Measurements from ENCODE around the gene LRPAP1.

LRPAP1 gene

DNA sequence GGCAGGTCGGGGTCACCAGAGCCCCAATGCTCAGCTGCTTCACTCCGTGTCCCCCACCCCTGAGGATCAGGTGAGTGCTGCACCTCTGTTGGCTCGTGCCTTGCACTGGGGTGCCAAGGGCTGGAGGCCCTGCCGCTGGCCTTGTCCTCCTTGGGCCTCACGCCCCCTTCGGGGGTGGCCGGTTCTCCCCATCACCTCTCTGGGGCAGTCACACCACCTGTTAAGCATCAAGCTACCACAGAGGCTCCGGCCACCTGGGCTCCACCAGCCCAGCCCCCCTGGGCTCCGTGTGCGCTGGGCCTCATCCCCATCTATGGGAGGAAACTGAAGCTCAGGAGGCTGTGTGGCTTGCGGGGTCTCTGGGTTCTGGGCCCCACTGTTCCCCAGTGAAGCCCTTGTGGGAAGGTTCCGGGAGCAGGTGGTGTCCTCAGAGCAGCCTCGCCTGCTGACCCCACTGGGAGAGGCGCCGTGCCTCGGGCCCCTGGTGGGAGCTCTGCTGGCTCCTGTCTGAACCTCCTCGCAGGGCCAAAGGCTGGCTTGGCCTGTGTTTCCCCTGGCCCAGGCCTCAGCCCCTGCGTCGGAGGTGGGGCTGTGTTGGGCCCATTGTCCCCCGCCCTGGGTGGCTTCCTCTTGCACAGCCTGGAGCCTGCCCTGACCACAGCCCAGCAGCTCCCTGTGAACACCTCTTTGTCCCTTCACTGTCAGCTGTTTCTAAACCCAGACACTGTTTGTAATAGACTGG is 38.3 kb downstream of the LRPAP1 start:
- H3K36me3 ChIP-seq (ENCODE audit: control insufficient read depth, insufficient read depth, low read length): no peaks in the 10 kb centered on the region
- H3K4me1 ChIP-seq (ENCODE audit: control insufficient read depth, insufficient read depth, low read length): peaks cover 33% of the 10 kb centered on the region
- no peak overlapping the region for H3K4me3 ChIP-seq (ENCODE audit: insufficient read depth, low read depth, low read length)
- 68 to 73% methylated on average over 20 of the region's 20 CpGs for WGBS, 2 experiments
- peaks cover 45% of the 10 kb centered on the region for H3K27me3 ChIP-seq (ENCODE audit: control insufficient read depth, insufficient read depth, low read length, poor library complexity, severe bottlenecking)
- no peaks in the 10 kb centered on the region for H3K9me3 ChIP-seq (ENCODE audit: control insufficient read depth, low read length)
- no peak overlapping the region for H3K27ac ChIP-seq (ENCODE audit: insufficient read depth, low read depth, low read length, poor library complexity, severe bottlenecking)

DNA sequence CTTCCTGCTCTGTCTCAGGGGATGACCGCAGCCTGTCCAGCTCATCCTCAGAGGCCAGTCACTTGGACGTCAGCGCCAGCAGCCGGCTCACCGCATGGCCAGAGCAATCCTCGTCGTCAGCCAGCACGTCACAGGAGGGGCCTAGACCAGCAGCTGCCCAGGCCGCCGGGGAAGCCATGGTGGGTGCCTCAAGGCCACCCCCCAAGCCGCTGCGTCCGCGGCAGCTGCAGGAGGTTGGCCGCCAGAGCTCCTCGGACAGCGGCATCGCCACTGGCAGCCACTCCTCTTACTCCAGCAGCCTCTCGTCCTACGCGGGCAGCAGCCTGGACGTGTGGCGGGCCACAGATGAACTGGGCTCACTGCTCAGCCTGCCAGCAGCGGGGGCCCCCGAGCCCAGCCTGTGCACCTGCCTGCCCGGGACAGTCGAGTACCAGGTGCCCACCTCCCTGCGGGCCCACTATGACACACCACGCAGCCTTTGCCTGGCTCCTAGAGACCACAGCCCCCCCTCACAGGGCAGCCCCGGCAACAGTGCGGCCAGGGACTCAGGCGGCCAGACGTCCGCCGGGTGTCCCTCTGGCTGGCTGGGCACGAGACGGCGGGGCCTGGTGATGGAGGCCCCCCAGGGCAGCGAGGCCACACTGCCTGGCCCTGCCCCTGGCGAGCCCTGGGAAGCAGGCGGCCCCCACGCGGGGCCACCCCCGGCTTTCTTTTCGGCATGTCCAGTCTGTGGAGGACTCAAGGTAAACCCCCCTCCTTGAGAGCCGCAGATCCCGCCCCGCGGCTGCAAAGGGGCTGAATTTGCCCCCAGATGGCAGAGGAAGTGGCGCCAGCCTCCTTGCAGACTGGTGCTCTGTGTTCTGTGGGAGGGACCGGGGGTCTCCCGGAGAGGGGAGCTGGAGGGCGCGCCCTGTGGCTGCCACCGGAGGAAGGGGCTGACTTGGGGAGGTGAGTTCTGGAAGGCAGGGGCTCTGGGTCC is 39.2 kb downstream of the LRPAP1 start:
- Histone ChIP-seq H3K4me1 (ENCODE audit: control insufficient read depth, insufficient read depth, low read length) (peaks cover 33% of the 10 kb centered on the region), H3K36me3 (ENCODE audit: control insufficient read depth, insufficient read depth, low read length) (no peaks in the 10 kb centered on the region), H3K9me3 (ENCODE audit: control insufficient read depth, low read length) (no peaks in the 10 kb centered on the region), H3K4me3 (ENCODE audit: insufficient read depth, low read depth, low read length) (no peak overlapping the region), H3K27ac (ENCODE audit: insufficient read depth, low read depth, low read length, poor library complexity, severe bottlenecking) (no peak overlapping the region), H3K27me3 (ENCODE audit: control insufficient read depth, insufficient read depth, low read length, poor library complexity, severe bottlenecking) (peaks cover 53% of the 10 kb centered on the region)
- 89 to 90% methylated on average over 55 of the region's 55 CpGs for WGBS, 2 experiments

DNA sequence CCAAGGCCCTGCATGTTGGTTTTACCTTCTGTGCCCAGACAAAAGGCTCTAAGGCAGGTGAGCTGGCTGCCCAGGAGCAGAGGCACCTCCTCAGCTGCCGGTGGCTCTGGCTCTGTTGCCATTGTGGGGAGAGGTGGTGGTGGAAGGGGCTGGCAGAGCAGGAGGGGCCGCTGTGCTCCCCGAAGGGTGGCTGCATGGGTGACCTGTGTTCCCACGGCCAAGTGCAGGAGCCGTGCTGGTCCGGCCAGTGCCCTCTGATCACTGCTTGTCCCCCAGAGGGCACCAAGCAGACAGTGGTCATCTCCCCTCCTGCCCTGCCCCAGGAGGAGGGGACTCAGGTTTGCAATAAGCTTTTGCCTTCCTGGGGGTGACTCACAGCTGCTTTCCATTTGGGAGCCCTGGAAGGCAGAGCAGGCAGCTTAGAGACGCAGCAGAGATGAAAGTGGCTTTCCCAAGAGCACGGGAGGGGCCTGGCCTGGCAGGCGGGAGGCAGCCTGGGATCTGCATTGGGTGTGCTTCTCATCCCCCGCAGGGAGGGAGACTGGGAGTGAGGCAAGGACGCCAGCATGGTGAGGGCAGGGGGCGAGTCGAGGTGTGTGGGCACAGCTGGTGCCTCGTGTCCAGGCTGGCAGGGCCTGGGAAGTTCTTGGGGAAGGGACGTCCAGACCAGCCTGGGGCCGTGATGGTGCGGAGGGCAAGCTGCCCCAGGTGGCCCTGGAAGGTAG is 40.4 kb downstream of the LRPAP1 start:
- Histone ChIP-seq H3K36me3 (ENCODE audit: control insufficient read depth, insufficient read depth, low read length) (no peaks in the 10 kb centered on the region), H3K27me3 (ENCODE audit: control insufficient read depth, insufficient read depth, low read length, poor library complexity, severe bottlenecking) (peaks cover 64% of the 10 kb centered on the region), H3K4me1 (ENCODE audit: control insufficient read depth, insufficient read depth, low read length) (peaks cover 41% of the 10 kb centered on the region), H3K9me3 (ENCODE audit: control insufficient read depth, low read length) (no peaks in the 10 kb centered on the region), H3K27ac (ENCODE audit: insufficient read depth, low read depth, low read length, poor library complexity, severe bottlenecking) (no peak overlapping the region), H3K4me3 (ENCODE audit: insufficient read depth, low read depth, low read length) (no peak overlapping the region)
- 58 to 59% methylated on average over 17 of the region's 17 CpGs for WGBS, 2 experiments

DNA sequence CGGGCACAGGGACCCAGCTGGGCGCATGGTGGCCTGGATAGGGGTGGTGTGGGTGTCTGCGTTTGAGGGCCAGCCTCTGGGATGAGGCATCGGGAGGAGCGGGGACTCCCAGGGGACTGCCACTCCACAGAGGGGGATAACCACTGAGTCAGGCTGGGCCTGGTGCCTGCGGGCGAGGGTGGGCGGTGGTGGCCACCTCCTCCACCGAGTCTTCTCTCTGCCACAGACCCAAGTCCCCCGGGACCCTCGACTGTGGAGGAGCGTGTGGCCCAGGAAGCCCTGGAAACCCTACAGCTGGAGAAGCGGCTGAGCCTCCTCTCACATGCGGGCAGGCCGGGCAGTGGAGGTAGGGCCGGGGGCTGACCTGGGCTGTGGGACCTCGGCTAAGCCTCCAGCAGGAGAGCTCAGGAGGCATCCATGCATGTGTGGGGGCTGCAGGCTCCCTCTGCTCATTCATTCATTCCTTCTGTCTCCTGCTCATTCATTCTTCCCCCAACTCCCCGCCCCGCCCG is 42.7 kb downstream of the LRPAP1 start:
- H3K27ac ChIP-seq (ENCODE audit: insufficient read depth, low read depth, low read length, poor library complexity, severe bottlenecking): no peak overlapping the region
- H3K27me3 ChIP-seq (ENCODE audit: control insufficient read depth, insufficient read depth, low read length, poor library complexity, severe bottlenecking): peaks cover 87% of the 10 kb centered on the region
- no peaks in the 10 kb centered on the region for H3K36me3 ChIP-seq (ENCODE audit: control insufficient read depth, insufficient read depth, low read length)
- H3K4me3 ChIP-seq (ENCODE audit: insufficient read depth, low read depth, low read length): no peak overlapping the region
- H3K4me1 ChIP-seq (ENCODE audit: control insufficient read depth, insufficient read depth, low read length): peaks cover 44% of the 10 kb centered on the region
- WGBS, 2 experiments: 62 to 68% methylated on average over 20 of the region's 20 CpGs
- no peaks in the 10 kb centered on the region for H3K9me3 ChIP-seq (ENCODE audit: control insufficient read depth, low read length)

DNA sequence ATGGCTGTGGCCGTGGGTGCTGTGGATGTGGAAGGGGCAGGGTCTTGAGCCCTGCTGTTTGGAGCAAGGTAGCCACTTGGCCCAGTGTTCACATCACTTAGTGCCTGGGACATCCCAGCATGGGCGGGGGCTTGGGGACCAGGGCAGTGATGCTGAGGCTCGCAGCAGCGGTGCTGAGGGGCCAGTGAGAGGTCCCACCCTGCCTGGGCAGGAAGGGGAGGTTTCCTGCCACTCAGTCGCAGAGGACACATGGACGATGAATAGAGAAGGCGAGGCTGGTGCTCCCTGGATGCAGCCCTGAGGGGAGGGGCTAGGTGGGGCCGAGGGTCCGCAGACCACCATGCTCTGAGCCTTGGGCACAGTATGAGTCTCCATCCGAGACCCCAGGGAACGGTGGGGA is 43.4 kb downstream of the LRPAP1 start:
- Histone ChIP-seq H3K9me3 (ENCODE audit: control insufficient read depth, low read length) (no peaks in the 10 kb centered on the region), H3K4me1 (ENCODE audit: control insufficient read depth, insufficient read depth, low read length) (peaks cover 40% of the 10 kb centered on the region), H3K27me3 (ENCODE audit: control insufficient read depth, insufficient read depth, low read length, poor library complexity, severe bottlenecking) (peaks cover 94% of the 10 kb centered on the region), H3K36me3 (ENCODE audit: control insufficient read depth, insufficient read depth, low read length) (no peaks in the 10 kb centered on the region), H3K4me3 (ENCODE audit: insufficient read depth, low read depth, low read length) (no peak overlapping the region), H3K27ac (ENCODE audit: insufficient read depth, low read depth, low read length, poor library complexity, severe bottlenecking) (no peak overlapping the region)
- 77 to 78% methylated on average over 11 of the region's 11 CpGs for WGBS, 2 experiments

DNA sequence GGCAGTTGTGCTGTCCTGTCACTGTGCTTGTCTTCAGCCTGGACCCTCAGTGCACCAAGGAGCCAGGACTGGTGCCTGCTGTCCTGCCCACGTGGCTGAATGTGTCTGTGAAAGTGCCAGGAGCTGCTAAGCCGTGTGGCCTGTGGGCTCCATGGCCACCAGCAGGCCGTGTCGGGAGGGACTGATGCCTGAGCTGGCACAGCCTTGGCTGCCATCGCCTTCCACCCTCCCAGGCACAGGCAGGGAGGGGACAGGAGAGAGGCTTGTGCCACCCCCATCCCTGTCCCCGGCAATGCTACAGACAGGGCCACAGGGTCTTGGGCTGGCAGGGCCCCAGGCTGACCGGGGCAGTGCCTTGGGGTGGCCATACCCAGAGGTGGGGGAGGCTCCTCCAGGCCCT is 44.4 kb downstream of the LRPAP1 start:
- Histone ChIP-seq H3K27ac (ENCODE audit: insufficient read depth, low read depth, low read length, poor library complexity, severe bottlenecking) (no peak overlapping the region), H3K4me1 (ENCODE audit: control insufficient read depth, insufficient read depth, low read length) (peaks cover 36% of the 10 kb centered on the region), H3K36me3 (ENCODE audit: control insufficient read depth, insufficient read depth, low read length) (no peaks in the 10 kb centered on the region), H3K4me3 (ENCODE audit: insufficient read depth, low read depth, low read length) (no peak overlapping the region), H3K27me3 (ENCODE audit: control insufficient read depth, insufficient read depth, low read length, poor library complexity, severe bottlenecking) (peaks cover 95% of the 10 kb centered on the region), H3K9me3 (ENCODE audit: control insufficient read depth, low read length) (no peaks in the 10 kb centered on the region)
- WGBS, 2 experiments: 85 to 86% methylated on average over 7 of the region's 7 CpGs

DNA sequence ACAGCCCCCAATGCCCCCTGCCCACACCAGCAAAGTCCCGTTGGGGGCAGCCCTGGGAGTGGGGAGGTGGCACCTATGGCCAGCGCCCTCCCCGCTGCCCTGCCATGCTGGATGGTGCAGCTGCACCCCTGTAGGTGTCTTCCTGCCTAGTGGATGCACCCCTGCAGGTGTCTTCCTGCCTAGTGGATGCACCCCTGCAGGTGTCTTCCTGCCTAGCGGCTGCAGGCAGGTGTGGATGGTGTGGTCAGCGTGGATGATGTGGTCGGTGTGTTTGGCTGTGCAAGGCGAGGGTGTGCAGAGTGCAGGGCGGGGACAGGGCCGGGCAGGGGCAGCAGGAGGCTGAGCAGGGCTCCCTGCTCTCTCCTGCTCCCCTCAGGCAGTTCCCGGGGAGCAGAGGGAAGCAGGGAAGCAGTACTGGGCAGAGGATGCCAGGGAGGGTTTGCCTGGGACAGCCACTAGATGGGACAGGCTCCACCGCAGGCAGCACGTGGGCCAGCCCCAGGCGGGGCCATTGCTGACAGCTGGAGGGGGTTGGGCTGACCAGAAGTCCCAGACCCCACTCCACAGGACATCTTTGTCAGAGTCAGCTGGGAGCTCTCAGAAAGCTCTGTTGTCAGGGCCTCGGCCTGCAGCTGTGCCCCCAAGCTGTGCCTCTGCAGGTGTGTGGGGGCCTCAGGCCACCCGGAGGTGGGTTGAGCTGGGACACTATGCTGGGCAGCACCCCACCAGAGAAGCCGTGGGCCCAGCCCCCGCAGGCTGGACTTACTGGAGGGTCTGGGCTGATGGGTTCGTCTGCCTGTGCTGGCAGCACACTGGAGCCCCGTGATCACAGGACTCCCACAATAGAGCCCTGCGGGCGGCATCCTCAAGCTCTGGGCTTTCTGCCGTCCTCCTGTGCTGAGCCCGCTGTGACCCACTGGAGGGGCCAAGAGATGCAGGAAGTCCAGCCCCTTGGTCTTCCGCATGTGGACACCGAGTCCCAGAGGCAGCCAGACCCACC is 45.4 kb downstream of the LRPAP1 start:
- WGBS, 2 experiments: 59 to 61% methylated on average over 25 of the region's 25 CpGs
- H3K4me1 ChIP-seq (ENCODE audit: control insufficient read depth, insufficient read depth, low read length): peaks cover 29% of the 10 kb centered on the region
- no peaks in the 10 kb centered on the region for H3K9me3 ChIP-seq (ENCODE audit: control insufficient read depth, low read length)
- H3K27me3 ChIP-seq (ENCODE audit: control insufficient read depth, insufficient read depth, low read length, poor library complexity, severe bottlenecking): peaks cover 93% of the 10 kb centered on the region
- no peak overlapping the region for H3K27ac ChIP-seq (ENCODE audit: insufficient read depth, low read depth, low read length, poor library complexity, severe bottlenecking)
- H3K4me3 ChIP-seq (ENCODE audit: insufficient read depth, low read depth, low read length): no peak overlapping the region
- H3K36me3 ChIP-seq (ENCODE audit: control insufficient read depth, insufficient read depth, low read length): no peaks in the 10 kb centered on the region

DNA sequence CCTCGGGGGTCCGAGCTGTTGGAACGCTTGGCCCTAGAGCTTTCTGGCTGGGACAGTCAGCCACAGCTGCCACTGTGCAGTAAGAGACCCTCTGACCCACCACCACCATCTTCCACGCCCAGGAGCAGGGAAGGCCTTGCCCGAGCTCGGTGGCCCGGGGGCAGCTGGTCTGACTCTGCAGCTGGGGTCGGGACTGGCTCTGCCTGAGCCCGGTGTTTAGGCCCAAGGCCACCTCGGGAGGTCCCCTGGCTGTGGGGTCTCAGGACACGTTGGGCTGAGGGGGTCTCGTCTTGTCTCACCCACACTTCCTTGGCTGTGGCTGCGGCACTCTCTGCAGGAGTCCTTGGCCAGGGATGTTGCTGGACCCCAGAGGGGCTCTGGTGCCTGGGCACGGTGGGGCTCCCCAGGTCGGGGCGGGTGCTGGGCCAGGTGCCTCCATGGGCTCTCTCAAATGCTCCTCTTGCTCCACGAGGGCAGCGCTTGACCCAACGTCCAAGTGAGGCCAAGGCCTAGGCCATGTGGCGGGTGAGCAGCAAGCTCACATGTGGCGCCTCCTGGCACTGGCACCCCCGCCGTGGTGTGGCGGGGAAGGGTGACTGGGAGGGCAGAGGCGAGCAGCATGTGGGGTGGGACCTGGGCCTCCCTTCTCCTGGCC is 46.2 kb downstream of the LRPAP1 start:
- H3K27me3 ChIP-seq (ENCODE audit: control insufficient read depth, insufficient read depth, low read length, poor library complexity, severe bottlenecking): peaks cover 85% of the 10 kb centered on the region
- no peaks in the 10 kb centered on the region for H3K9me3 ChIP-seq (ENCODE audit: control insufficient read depth, low read length)
- no peak overlapping the region for H3K4me3 ChIP-seq (ENCODE audit: insufficient read depth, low read depth, low read length)
- H3K4me1 ChIP-seq (ENCODE audit: control insufficient read depth, insufficient read depth, low read length): peaks cover 36% of the 10 kb centered on the region
- no peaks in the 10 kb centered on the region for H3K36me3 ChIP-seq (ENCODE audit: control insufficient read depth, insufficient read depth, low read length)
- no peak overlapping the region for H3K27ac ChIP-seq (ENCODE audit: insufficient read depth, low read depth, low read length, poor library complexity, severe bottlenecking)
- WGBS, 2 experiments: 89% methylated on average over 25 of the region's 25 CpGs

All from ectodermal cell (in vitro differentiated cells).